ENCODE results near the gene CORO2B. TPM values are rescaled to one million over a fixed set of nuclear protein-coding genes. Genes with fewer than 3 reads are reported as not detected.

The CORO2B gene
- total and polyA plus RNA-seq, 2 experiments from 2014 or later, result 2.9 to 3.0 TPM

GRCh38 chr15:68687136-68687735 lies 108.4 kb downstream of the CORO2B start:
- Histone ChIP-seq H3K4me1 (ENCODE audit: low read depth) (peaks cover 64% of the 10 kb centered on the region), H3K27ac (no peak overlapping the region), H3K9me3 (ENCODE audit: low read depth) (no peaks in the 10 kb centered on the region), H3K36me3 (no peaks in the 10 kb centered on the region), H3K27me3 (no peaks in the 10 kb centered on the region), H3K4me3 (no peak overlapping the region)
- DNase-seq (ENCODE audit: low read depth in 1 of 2, low spot score in 1 of 2), result no peak
- no peak for TF ChIP-seq CTCF (IDR thresholded peaks at IDR 0.05; ENCODE audit: low read depth, low read length)

GRCh38 chr15:68691705-68692104 lies 112.9 kb downstream of the CORO2B start:
- H3K27me3 ChIP-seq, result no peaks in the 10 kb centered on the region
- TF ChIP-seq CTCF (IDR thresholded peaks at IDR 0.05; ENCODE audit: low read depth, low read length), result no peak
- no peak overlapping the region for H3K4me3 ChIP-seq
- H3K4me1 ChIP-seq (ENCODE audit: low read depth), result peaks cover 41% of the 10 kb centered on the region
- no peak overlapping the region for H3K27ac ChIP-seq
- no peaks in the 10 kb centered on the region for H3K9me3 ChIP-seq (ENCODE audit: low read depth)
- no peaks in the 10 kb centered on the region for H3K36me3 ChIP-seq
- peak; percentile 6 to 58 for DNase-seq (ENCODE audit: low read depth in 1 of 2, low spot score in 1 of 2)

- H3K27ac ChIP-seq, result no peak overlapping the region
- H3K27me3 ChIP-seq, result no peaks in the 10 kb centered on the region
- no peaks in the 10 kb centered on the region for H3K9me3 ChIP-seq (ENCODE audit: low read depth)
- peak in 1 of 2 donors; percentile 32 for DNase-seq (ENCODE audit: low read depth in 1 of 2, low spot score in 1 of 2)
- no peaks in the 10 kb centered on the region for H3K36me3 ChIP-seq
- peaks cover 31% of the 10 kb centered on the region for H3K4me1 ChIP-seq (ENCODE audit: low read depth)
- H3K4me3 ChIP-seq, result no peak overlapping the region
- no peak for TF ChIP-seq CTCF (IDR thresholded peaks at IDR 0.05; ENCODE audit: low read depth, low read length)
Measured at GRCh38 chr15:68693071-68693470, 114.3 kb downstream of the CORO2B start.

GRCh38 chr15:68694111-68694510 lies 115.3 kb downstream of the CORO2B start:
- no peaks in the 10 kb centered on the region for H3K27me3 ChIP-seq
- no peak overlapping the region for H3K4me3 ChIP-seq
- no peak overlapping the region for H3K27ac ChIP-seq
- no peak for DNase-seq (ENCODE audit: low read depth in 1 of 2, low spot score in 1 of 2)
- no peaks in the 10 kb centered on the region for H3K9me3 ChIP-seq (ENCODE audit: low read depth)
- TF ChIP-seq CTCF (IDR thresholded peaks at IDR 0.05; ENCODE audit: low read depth, low read length), result no peak
- H3K4me1 ChIP-seq (ENCODE audit: low read depth), result peaks cover 21% of the 10 kb centered on the region
- H3K36me3 ChIP-seq, result no peaks in the 10 kb centered on the region

- H3K27ac ChIP-seq, result no peak overlapping the region
- H3K4me1 ChIP-seq (ENCODE audit: low read depth), result peaks cover 26% of the 10 kb centered on the region
- H3K36me3 ChIP-seq, result no peaks in the 10 kb centered on the region
- no peak for DNase-seq (ENCODE audit: low read depth in 1 of 2, low spot score in 1 of 2)
- TF ChIP-seq CTCF (IDR thresholded peaks at IDR 0.05; ENCODE audit: low read depth, low read length), result no peak
- H3K27me3 ChIP-seq, result no peaks in the 10 kb centered on the region
- H3K4me3 ChIP-seq, result no peak overlapping the region
- H3K9me3 ChIP-seq (ENCODE audit: low read depth), result no peaks in the 10 kb centered on the region
Measured at GRCh38 chr15:68695061-68695595, 116.3 kb downstream of the CORO2B start.

Data from cardiac muscle cell (in vitro differentiated cells and primary cell).